IMR-90 (cell line): ENCODE measurements around the gene TCTA. TPM values are rescaled to one million over a fixed set of nuclear protein-coding genes. Genes with fewer than 3 reads are reported as not detected.

ENCODE experiments used
- ATAC-seq: fragments of 200-7000 bp; cut with Tn5 transposase; 2 replicates; pipeline ENCODE4 v1.9.1; 2020; ENCODE audit warnings: low read depth, mild to moderate bottlenecking, moderate library complexity
- BruUV-seq: library from RNA; stranded (reverse); fragments of 400-500 nt; replicated peaks from 2 replicates; lab custom pipeline; 2021; lab: Mats Ljungman, UMichigan
- CTCF ChIA-PET: fragments of 300-600 bp; formaldehyde crosslinking; extraction: SDS; loops from one replicate; lab custom pipeline; 2021; ENCODE audit warnings: antibody characterized with exemption; lab: Yijun Ruan, JAX
- POLR2A ChIA-PET: fragments of 300-600 bp; sonication (Branson Sonifier 250); formaldehyde crosslinking; loops from one replicate; lab custom pipeline; 2022; ENCODE audit warnings: antibody characterized with exemption; ENCODE audit not compliant: unreplicated experiment; lab: Charles Lee
- DNase-seq: peaks from one replicate; pipeline ENCODE4 v3.0.0; 2013
- H2AFZ ChIP-seq: replicated peaks from 2 replicates; pipeline ENCODE3; 2013; ENCODE audit warnings: low read length, mild to moderate bottlenecking; ENCODE audit not compliant: poor library complexity
- H2AK5ac ChIP-seq: 2 replicates; pipeline ENCODE4 v1.6.1; 2013; ENCODE audit warnings: low read depth, low read length, inconsistent platforms
- H2AK9ac ChIP-seq: replicated peaks from 2 replicates; pipeline ENCODE3; 2013; ENCODE audit warnings: mild to moderate bottlenecking, low read depth, low read length, moderate library complexity; ENCODE audit not compliant: poor library complexity
- H2BK120ac ChIP-seq: 2 replicates; pipeline ENCODE4 v1.6.1; 2013; ENCODE audit warnings: low read depth, low read length, inconsistent platforms
- H2BK15ac ChIP-seq: 3 replicates; pipeline ENCODE4 v1.6.1; 2013; ENCODE audit warnings: low read depth, low read length, inconsistent platforms
- H2BK20ac ChIP-seq: 2 replicates; pipeline ENCODE4 v1.6.1; 2013; ENCODE audit warnings: low read depth, mild to moderate bottlenecking, inconsistent platforms, low read length, moderate library complexity
- H2BK5ac ChIP-seq: 2 replicates; pipeline ENCODE4 v1.6.1; 2013; ENCODE audit warnings: mild to moderate bottlenecking, low read depth, low read length, inconsistent platforms; ENCODE audit not compliant: poor library complexity, severe bottlenecking
- H3K14ac ChIP-seq: replicated peaks from 2 replicates; pipeline ENCODE4 v1.6.1; 2013; ENCODE audit warnings: low read depth, low read length, inconsistent platforms
- H3K18ac ChIP-seq: 2 replicates; pipeline ENCODE4 v1.6.1; 2013; ENCODE audit warnings: low read depth, low read length, control low read depth
- H3K23ac ChIP-seq: 2 replicates; pipeline ENCODE4 v1.6.1; 2013; ENCODE audit warnings: low read depth, low read length, inconsistent platforms
- H3K27ac ChIP-seq: 2 replicates; pipeline ENCODE4 v1.5.1; 2013; ENCODE audit warnings: mild to moderate bottlenecking, control low read depth, low read length; ENCODE audit not compliant: insufficient read depth
- H3K27me3 ChIP-seq: 2 replicates; pipeline ENCODE4 v1.6.1; 2013; ENCODE audit warnings: low read length; ENCODE audit not compliant: control insufficient read depth, insufficient read depth
- H3K36me3 ChIP-seq: 2 replicates; pipeline ENCODE4 v1.6.1; 2013; ENCODE audit warnings: low read length, mixed read lengths; ENCODE audit not compliant: control insufficient read depth, insufficient read depth
- H3K4ac ChIP-seq: 2 replicates; pipeline ENCODE4 v1.6.1; 2013; ENCODE audit warnings: low read depth, low read length, inconsistent platforms
- H3K4me1 ChIP-seq: 2 replicates; pipeline ENCODE4 v1.6.1; 2013; ENCODE audit warnings: low read length, mixed read lengths; ENCODE audit not compliant: control insufficient read depth, insufficient read depth
- H3K4me2 ChIP-seq: 2 replicates; pipeline ENCODE4 v1.6.1; 2013; ENCODE audit warnings: low read depth, mild to moderate bottlenecking, control low read depth, low read length, moderate library complexity
- H3K4me3 ChIP-seq: 2 replicates; pipeline ENCODE4 v1.5.1; 2013; ENCODE audit warnings: low read depth, mild to moderate bottlenecking, control low read depth, low read length, moderate library complexity; ENCODE audit not compliant: insufficient read depth
- H3K56ac ChIP-seq: 2 replicates; pipeline ENCODE4 v1.6.1; 2013; ENCODE audit warnings: low read length, inconsistent platforms; ENCODE audit not compliant: insufficient read depth; ENCODE audit errors: extremely low read depth
- H3K79me1 ChIP-seq, 2 experiments: 2 replicates each; pipeline ENCODE4 v1.6.1; 2013; ENCODE audit warnings: low read length in 2 of 2, inconsistent platforms in 1 of 2, low read depth in 1 of 2
- H3K9ac ChIP-seq: 2 replicates; pipeline ENCODE4 v1.6.1; 2013; ENCODE audit warnings: low read depth, low read length, control low read depth
- H3K9me1 ChIP-seq: 2 replicates; pipeline ENCODE4 v1.6.1; 2013; ENCODE audit warnings: low read length, inconsistent platforms; ENCODE audit not compliant: insufficient read depth
- H3K9me3 ChIP-seq: 2 replicates; pipeline ENCODE4 v1.6.1; 2013; ENCODE audit warnings: low read length; ENCODE audit not compliant: control insufficient read depth, insufficient read depth
- H4K20me1 ChIP-seq: 2 replicates; pipeline ENCODE4 v1.6.1; 2013; ENCODE audit warnings: low read length, inconsistent platforms; ENCODE audit not compliant: insufficient read depth
- H4K5ac ChIP-seq: 2 replicates; pipeline ENCODE4 v1.6.1; 2013; ENCODE audit warnings: mild to moderate bottlenecking, low read depth, low read length, control low read depth
- H4K8ac ChIP-seq, 2 experiments: 2 replicates each; pipeline ENCODE4 v1.6.1; 2013; ENCODE audit warnings: low read depth in 2 of 2, low read length in 2 of 2, control low read depth in 1 of 2, inconsistent platforms in 1 of 2
- H4K91ac ChIP-seq: 2 replicates; pipeline ENCODE4 v1.6.1; 2013; ENCODE audit warnings: low read depth, low read length, inconsistent platforms; ENCODE audit not compliant: insufficient read depth
- BHLHE40 ChIP-seq: fragments of 150-350 bp; IDR thresholded peaks from 2 replicates; pipeline ENCODE4 v1.6.1; 2016; ENCODE audit warnings: mild to moderate bottlenecking, low read depth, low read length
- FOS ChIP-seq: fragments of 150-350 bp; IDR thresholded peaks from 2 replicates; pipeline ENCODE4 v1.6.1; 2016; ENCODE audit warnings: low read depth, low read length
- MAFK ChIP-seq: IDR thresholded peaks from 2 replicates; pipeline ENCODE4 v1.6.1; 2012; ENCODE audit warnings: low read depth, low read length, improper control_type of control experiment
- MAZ ChIP-seq: IDR thresholded peaks from 2 replicates; pipeline ENCODE4 v1.6.1; 2012; ENCODE audit warnings: low read depth, mild to moderate bottlenecking, low read length, improper control_type of control experiment, moderate library complexity, borderline replicate concordance
- MXI1 ChIP-seq: IDR thresholded peaks from 2 replicates; pipeline ENCODE4 v1.6.1; 2012; ENCODE audit warnings: low read depth, mild to moderate bottlenecking, low read length, moderate library complexity, borderline replicate concordance
- RAD21 ChIP-seq: IDR thresholded peaks from 2 replicates; pipeline ENCODE4 v1.6.1; 2012; ENCODE audit warnings: low read length, improper control_type of control experiment
- RCOR1 ChIP-seq: IDR thresholded peaks from 2 replicates; pipeline ENCODE4 v1.6.1; 2012; ENCODE audit warnings: mild to moderate bottlenecking, low read length, improper control_type of control experiment; ENCODE audit not compliant: insufficient replicate concordance
- RFX5 ChIP-seq: IDR thresholded peaks from 2 replicates; pipeline ENCODE4 v1.8.0; 2012; ENCODE audit warnings: low read depth, mild to moderate bottlenecking, low read length, moderate library complexity
- WGBS, 2 experiments: methylation state at CpG; one replicate each; pipeline versions ENCODE4 v1.1.5 to v1.1.7; 2013; ENCODE audit warnings: missing lambda C conversion rate in 2 of 2; ENCODE audit not compliant: insufficient read length in 1 of 2; ENCODE audit errors: extremely low coverage in 2 of 2; 5-methylcytosine and 5-hydroxymethylcytosine counted together
- dilution Hi-C: fragments of 300-500 bp; cut with HindIII; formaldehyde crosslinking; loops from one replicate; pipeline ENCODE4 v1.14.3; 2018; ENCODE audit warnings: low sequenced_read_pairs; ENCODE audit not compliant: unreplicated experiment
- in situ Hi-C: fragments of 300-500 bp; cut with MboI; formaldehyde crosslinking; loops from 3 replicates; pipeline ENCODE4 v1.14.3; 2019; ENCODE audit warnings: low sequenced_read_pairs, inconsistent platforms, mixed read lengths
- intact Hi-C: fragments of 100-400 bp; cut with micrococcal nuclease; formaldehyde crosslinking; loops from 2 replicates; pipeline ENCODE4 v1.10.0; 2022
- polyA plus RNA-seq, 3 experiments: library from polyadenylated mRNA; depleted of rRNA; stranded (reverse); fragments of >200 nt; gene quantifications; 2 replicates each; pipeline ENCODE4 v1.2.3, GENCODE V29; 2012; ENCODE audit warnings: low replicate concordance in 1 of 3
- total RNA-seq: library from RNA; depleted of rRNA; stranded (reverse); fragments of >200 nt; gene quantifications from 2 replicates; pipeline ENCODE4 v1.2.3, GENCODE V29; 2012
- TF ChIP-seq, protein P1 (sequence below): conservative IDR thresholded peaks from 2 replicates; pipeline ENCODE4 v1.5.1; 2012; ENCODE audit warnings: mild to moderate bottlenecking, low read depth, low read length, improper control_type of control experiment
- TF ChIP-seq, protein P2 (sequence below): fragments of 150-350 bp; IDR thresholded peaks from 2 replicates; pipeline ENCODE4 v1.6.1; 2016; ENCODE audit warnings: low read depth, mild to moderate bottlenecking, low read length, moderate library complexity, borderline replicate concordance

The TCTA gene
- total and polyA plus RNA-seq, 2 of the 4 experiments (the other 2 are of a cell fraction), result 15.1 to 46.6 TPM

DNA sequence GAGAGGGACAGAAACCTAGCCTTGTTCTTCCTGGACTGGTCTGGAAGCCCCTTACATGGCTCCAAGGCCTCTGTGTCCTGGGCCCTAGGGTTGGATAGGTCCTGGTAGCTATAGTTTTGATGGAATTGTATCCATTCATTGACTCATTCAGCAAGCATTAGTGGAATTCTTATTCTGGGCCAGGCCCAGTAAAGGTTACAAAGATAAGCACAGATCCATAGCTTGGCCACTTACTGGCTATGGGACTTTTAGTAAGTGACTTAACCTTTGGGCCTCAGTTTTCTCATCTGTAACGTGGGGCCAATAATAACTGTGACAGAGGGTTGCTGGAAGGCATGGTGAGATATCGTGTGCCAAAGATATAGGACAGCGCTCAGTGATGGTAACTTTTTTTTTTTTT, 44.2 kb downstream of the TCTA start:
- H3K9ac ChIP-seq, result no peak overlapping the region
- H4K5ac ChIP-seq, result no peak overlapping the region
- H3K4me3 ChIP-seq, result no peak overlapping the region
- H4K91ac ChIP-seq, result peak overlapping the region; percentile 39; the same call in 1 of the 2 replicates
- peaks cover 14% of the 10 kb centered on the region for H3K4me1 ChIP-seq
- WGBS, 2 experiments, result no CpG with 5 or more reads among the region's 3 CpGs
- peak overlapping the region; percentile 89 for H3K23ac ChIP-seq
- ChIA-PET CTCF (interaction anchor here (0.7 kb wide), 1 partner anchor 31 kb away, joined by 3 read pairs; no protein-coding TSS in a partner anchor), POLR2A (no interaction called here)
- H4K8ac ChIP-seq, result peak overlapping the region in 1 of 2 experiments; percentile 70; a peak in 1 of 4 replicates
- no peak overlapping the region for H3K4me2 ChIP-seq
- peak overlapping the region; percentile 35; the same call in 1 of the 2 replicates for H2AK5ac ChIP-seq
- in situ Hi-C loops, result no loop called here
- no peaks in the 10 kb centered on the region for H3K27me3 ChIP-seq
- peak overlapping the region; percentile 52 for H2AK9ac ChIP-seq
- intact Hi-C loops, result no loop called here
- no peaks in the 10 kb centered on the region for H3K36me3 ChIP-seq
- BruUV-seq, result no TSS peak
- no peak overlapping the region for H2BK5ac ChIP-seq
- H3K56ac ChIP-seq, result no peak overlapping the region
- peak overlapping the region; percentile 83 for H2AFZ ChIP-seq
- H3K18ac ChIP-seq, result peak overlapping the region; percentile 38; the same call in 1 of the 2 replicates
- ATAC-seq (peak; percentile 50), DNase-seq (peak; percentile 31)
- no peaks in the 10 kb centered on the region for H3K9me3 ChIP-seq
- H3K4ac ChIP-seq, result peak overlapping the region; percentile 92; the same call in 1 of the 2 replicates
- peak overlapping the region; percentile 95 for H2BK20ac ChIP-seq
- TF ChIP-seq MAZ (no peak), RAD21 (no peak), BHLHE40 (no peak), MAFK (no peak), MXI1 (no peak), FOS (no peak), RFX5 (no peak), RCOR1 (no peak)
- TF ChIP-seq, protein P1, sequence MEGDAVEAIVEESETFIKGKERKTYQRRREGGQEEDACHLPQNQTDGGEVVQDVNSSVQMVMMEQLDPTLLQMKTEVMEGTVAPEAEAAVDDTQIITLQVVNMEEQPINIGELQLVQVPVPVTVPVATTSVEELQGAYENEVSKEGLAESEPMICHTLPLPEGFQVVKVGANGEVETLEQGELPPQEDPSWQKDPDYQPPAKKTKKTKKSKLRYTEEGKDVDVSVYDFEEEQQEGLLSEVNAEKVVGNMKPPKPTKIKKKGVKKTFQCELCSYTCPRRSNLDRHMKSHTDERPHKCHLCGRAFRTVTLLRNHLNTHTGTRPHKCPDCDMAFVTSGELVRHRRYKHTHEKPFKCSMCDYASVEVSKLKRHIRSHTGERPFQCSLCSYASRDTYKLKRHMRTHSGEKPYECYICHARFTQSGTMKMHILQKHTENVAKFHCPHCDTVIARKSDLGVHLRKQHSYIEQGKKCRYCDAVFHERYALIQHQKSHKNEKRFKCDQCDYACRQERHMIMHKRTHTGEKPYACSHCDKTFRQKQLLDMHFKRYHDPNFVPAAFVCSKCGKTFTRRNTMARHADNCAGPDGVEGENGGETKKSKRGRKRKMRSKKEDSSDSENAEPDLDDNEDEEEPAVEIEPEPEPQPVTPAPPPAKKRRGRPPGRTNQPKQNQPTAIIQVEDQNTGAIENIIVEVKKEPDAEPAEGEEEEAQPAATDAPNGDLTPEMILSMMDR, result no peak
- TF ChIP-seq, protein P2, sequence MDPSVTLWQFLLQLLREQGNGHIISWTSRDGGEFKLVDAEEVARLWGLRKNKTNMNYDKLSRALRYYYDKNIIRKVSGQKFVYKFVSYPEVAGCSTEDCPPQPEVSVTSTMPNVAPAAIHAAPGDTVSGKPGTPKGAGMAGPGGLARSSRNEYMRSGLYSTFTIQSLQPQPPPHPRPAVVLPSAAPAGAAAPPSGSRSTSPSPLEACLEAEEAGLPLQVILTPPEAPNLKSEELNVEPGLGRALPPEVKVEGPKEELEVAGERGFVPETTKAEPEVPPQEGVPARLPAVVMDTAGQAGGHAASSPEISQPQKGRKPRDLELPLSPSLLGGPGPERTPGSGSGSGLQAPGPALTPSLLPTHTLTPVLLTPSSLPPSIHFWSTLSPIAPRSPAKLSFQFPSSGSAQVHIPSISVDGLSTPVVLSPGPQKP, result no peak
- no peak overlapping the region for H3K27ac ChIP-seq
- H2BK15ac ChIP-seq, result no peak overlapping the region; the same call in 2 of the 3 replicates
- H3K79me1 ChIP-seq, result no peaks in the 10 kb centered on the region
- H3K14ac ChIP-seq, result peak overlapping the region; percentile 95
- peaks cover 18% of the 10 kb centered on the region for H3K9me1 ChIP-seq
- no peaks in the 10 kb centered on the region for H4K20me1 ChIP-seq
- dilution Hi-C loops, result no loop called here
- H2BK120ac ChIP-seq, result peak overlapping the region; percentile 91
